GM18502 (cell line): ENCODE results near the gene APOL1.
"Not testable (repeated sequence)": the region's sequence is repeated elsewhere in the genome, so short reads cannot be mapped to it uniquely, and the experiment has no call there.

Experiments used
- ATAC-seq: cut with Tn5 transposase; IDR thresholded peaks from one replicate; pipeline ENCODE4 v1.9.1; 2021; ENCODE audit warnings: mild to moderate bottlenecking; ENCODE audit not compliant: unreplicated experiment, poor library complexity

Gene APOL1

DNA sequence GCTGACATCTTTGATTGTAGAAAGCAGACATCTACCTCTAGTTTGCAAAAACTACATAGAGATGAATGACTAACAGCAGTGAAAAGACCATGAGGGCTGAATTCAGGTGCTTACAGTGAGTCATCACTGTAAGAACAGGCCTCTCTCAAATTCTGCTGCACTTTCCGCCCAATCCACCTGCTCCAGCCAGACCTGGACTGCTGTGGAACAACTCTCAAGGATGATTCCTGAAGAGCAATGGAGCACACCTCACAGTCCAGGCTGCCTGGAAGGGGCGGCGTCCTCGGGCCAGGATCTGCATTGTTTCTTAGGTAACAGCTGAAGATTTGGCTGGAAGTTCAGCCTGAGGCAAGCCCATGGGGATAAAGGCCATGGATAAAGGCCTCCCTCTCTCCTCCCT is 28.7 kb upstream of the APOL1 start:
- no peak for ATAC-seq

DNA sequence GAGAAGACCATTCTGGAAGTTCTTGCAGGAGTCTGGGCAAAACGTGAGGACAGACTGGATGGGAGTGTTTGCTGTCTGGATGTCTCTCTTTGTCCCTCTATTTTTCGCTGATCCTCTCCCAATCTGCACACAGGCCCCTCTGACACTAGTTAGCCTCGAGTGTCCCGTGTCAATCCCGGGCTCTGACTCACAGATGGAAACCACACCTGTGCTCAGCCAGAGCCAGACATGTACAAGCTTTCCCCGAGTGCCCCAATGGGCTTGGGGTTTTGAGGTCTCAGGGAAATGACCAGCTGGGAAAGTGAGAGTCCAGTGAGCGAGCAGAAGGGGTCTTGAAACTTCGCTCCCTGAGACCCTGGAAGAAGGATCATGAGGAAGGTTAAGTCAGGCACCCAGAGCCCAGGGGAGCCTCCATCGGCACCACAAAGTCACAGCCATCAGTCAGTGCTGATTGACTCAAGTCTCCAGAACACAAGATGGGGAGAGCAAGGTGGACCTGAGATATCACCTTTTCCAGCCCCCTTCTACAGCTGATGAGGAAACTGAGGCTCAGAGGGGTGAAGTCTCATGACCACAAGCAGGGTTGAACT is 27.5 kb upstream of the APOL1 start:
- no peak for ATAC-seq

DNA sequence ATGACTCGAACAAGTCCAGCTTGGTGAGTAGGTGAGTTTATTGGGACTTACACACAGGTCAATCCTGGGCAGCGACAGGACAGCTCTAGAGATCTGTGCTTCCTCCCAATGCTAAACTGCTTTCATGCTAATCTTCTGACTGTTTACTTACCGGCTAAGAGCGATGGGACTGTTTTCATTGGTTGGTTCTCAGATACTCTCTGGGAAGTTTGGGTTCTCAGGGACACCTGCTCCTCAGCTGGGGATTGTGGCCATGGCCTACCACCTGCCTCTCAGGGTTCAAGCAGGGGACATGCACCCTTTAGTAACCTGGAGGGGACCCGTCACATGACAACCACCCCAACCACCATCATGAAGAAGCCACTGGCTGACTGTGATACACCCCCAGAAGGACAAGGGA is 26.7 kb upstream of the APOL1 start:
- ATAC-seq: no peak

DNA sequence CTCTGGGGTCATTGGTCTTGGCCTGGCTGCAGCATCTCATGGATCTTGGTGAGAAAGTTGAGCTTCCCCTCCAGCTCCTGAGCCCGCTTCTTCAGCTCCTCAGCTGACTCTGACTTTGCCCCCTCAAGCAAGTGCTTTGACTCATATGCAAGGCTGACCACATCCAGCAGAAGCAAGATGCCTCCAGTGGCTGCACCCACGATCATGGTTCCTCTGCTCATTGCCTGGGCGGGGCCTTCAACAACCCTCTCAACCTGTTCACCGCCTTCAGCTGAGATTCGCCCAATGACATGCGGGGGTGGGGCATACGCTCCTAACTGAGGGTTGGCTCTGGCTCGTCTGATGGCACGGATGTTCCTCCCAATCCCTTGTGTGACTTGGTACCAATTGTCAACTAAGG is 25.5 kb upstream of the APOL1 start:
- no peak for ATAC-seq

DNA sequence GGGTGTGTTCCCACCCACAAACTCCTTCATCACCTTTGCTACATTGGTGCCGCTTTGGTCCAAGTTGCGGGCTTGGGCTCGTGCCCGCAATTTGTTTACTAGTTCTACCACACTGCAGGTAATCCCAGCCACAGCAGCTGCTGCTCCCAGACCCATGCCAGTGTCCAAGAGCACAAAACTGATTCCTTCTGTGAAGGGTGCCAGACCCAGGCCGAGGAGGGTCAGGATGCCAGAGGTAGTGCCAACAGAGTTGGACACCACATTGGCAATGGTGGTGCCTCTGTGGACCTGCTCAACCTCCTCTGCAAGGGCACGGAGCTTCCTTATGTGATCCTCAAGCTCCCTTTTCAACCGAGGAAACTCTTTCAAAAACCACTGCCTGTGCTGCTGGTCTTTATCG is 25.1 kb upstream of the APOL1 start:
- no peak for ATAC-seq

DNA sequence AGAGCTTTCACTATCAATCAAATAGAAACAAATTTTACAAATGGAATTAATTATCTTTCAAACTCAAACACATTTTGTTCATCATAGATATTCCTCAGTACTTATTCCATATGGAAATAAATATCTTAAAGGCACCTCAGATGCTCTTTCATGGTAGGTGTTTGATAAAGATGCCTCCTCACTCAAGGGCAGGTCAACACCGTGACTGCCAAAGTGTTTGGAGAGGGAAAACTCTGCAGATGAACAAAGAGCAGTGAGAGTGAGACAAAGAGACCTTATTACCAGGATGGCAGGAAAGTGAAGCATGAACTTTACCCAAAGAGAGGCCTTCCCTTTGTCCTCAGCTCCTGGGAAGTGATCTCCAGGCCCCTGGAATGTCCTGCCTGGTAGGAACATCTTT is 24.6 kb upstream of the APOL1 start:
- not testable (repeated sequence) for ATAC-seq

DNA sequence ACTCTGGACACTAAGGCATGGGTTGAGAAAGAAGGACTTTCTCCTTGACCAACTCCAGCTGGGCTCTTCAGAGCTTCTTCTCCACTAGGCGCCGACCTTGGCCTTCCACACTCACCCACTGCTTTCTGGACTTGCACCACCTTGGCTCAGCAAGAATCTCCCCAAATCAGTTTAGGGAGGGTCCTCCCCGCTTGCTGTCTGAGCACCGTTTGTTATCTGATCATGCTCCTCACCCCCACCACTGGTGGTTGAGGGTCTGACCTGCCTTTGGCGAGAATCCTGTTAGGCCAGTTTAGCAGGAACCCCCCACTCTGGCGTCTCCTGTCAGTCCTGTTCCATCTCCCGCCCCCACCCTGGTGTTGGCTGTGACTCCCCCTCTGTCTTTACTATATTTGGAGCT is 24.0 kb upstream of the APOL1 start:
- no peak for ATAC-seq

DNA sequence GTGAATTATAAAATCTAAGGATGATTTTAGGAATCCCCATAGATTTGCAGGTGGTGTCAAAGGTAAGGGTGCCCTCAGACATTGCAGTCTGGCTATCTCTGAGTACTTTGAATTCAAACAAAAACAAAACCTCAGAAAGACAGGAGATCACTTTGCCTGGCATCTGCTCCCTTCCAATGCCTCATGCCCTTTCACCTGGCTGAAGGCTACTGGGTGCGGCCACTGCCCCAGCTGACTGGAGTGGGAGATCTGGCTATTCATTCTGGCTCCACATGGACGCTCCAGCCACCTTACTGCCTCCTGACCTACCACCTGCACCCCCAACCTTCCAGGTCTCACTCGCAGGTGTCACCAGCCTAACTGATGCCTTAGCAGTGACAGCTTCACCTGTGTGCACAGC is 23.3 kb upstream of the APOL1 start:
- not testable (repeated sequence) for ATAC-seq

DNA sequence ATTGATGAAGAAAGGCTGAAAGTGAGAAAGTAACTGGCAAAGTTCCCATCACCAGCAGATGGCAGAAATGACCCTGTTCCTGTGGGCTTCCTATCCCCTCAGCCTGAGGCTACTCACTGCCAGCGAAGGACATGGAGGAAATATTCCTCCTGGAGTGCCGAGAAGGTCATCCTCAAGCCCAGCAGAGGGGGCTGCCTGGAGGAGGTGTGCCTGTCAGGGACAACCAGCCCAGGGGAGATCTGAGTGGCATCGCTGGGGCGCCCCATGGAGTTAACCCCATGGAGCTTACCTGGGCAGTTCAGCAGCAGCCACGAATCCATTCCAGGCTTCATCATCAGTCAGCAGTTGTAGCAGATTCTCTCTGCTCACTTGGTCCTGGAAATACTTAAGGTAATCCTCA is 21.9 kb upstream of the APOL1 start:
- ATAC-seq: not testable (repeated sequence)

DNA sequence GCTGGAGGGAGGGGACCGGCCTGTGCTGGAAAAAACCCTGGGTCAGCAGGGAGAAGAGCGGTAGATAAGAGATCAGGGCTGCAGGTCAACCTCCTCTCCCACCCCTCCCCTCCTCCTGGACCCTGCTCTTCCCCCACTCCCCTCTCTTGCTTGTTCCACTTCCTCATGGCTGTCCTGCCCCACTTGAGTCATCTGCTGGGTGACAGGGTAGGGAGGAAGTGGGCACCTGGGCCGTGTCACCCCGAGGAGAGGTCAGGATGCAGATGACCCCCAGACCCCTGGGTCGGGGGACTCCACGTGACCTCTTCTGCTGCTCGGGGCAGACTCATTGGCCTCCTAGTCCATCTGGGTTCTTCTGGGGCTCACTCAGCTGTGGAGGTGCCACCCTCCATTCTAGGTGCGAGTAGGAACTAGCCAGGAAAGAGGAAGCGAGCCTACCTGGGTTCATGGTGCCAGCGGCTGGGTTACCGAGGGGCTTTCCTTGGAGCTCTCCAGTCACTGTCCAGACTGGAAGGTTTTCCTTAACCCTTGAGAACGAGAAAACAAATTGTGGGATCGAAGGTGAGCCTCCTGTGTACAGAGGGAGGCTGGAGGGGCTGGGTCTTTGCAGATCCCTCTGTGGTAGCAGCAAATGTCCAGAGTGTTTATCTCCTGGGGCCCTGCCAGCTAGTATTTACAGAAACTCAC is 20.1 kb upstream of the APOL1 start:
- ATAC-seq: no peak

DNA sequence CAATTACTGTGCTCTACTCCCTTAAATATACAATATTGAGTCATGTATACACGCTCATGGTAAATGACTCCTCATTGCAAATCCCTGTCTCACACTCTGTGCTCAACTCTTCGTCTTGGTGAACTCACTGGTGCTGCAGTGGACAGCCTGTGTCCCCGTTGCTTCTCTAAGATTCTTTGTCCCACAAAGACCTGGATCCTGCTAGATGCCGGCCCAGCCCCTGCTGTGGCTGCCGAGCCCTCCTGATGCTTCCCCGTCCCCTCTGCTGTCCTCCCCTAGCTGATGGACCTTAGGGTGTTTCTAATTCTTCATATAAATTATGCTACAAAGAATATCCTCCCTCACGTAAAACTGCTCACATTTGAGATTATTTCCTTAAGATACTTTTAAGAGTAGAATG is 19.1 kb upstream of the APOL1 start:
- ATAC-seq: no peak

DNA sequence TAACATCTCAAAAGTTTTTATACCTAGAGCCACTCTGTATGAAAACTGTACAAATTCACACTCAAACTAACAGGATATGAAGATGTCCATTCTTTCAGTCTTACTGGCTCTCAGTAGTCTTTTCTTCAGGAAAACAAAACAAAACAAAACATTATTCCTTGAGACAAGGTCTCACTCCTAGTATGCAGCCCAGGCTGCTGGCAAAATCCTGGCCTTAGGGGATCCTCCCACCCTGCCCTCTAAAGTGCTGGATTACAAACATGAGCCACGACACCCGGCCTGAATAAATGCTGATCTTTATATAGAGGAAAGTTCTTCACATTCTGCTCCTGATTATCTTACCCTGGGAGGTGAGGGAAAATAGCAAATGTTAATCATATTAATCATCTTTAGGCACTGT is 18.7 kb upstream of the APOL1 start:
- no peak for ATAC-seq

DNA sequence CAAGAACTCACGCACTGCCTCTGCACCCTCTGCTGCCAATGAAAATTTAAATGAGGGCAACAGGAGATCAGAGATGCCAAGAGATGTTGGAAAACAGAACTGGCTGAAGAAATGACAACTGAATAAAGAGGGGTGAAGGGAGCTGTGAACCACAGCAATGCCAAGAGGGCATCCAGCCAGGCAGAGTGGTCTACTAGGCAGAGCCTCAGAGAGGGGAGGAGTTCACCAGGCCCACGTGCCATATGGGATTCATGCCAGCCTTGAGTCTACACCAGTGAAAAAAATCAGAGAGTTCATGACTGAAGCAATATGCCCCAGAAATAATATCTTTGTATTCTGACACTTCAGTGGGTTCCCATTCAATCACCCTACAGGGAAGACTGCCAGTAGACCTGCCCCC is 18.0 kb upstream of the APOL1 start:
- ATAC-seq: no peak

DNA sequence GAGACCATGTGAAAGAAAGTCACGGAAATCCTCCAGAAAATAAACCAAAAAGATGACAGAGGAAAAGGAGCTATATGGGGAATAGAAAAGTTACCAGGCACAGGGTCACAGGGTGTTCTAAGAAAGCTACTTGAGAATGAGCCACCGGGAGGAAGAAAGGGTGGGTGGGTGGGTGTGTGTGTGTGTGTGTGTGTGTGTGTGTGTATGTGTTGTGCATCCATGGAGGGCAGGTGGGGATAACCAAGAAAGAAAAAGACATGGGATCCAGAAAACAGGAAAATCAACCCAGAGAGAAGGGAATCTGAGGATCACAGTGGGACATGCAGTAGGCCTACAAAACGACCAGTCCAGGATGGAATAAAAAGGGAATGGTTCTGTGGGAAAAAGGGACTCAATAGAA is 17.3 kb upstream of the APOL1 start:
- ATAC-seq: no peak

DNA sequence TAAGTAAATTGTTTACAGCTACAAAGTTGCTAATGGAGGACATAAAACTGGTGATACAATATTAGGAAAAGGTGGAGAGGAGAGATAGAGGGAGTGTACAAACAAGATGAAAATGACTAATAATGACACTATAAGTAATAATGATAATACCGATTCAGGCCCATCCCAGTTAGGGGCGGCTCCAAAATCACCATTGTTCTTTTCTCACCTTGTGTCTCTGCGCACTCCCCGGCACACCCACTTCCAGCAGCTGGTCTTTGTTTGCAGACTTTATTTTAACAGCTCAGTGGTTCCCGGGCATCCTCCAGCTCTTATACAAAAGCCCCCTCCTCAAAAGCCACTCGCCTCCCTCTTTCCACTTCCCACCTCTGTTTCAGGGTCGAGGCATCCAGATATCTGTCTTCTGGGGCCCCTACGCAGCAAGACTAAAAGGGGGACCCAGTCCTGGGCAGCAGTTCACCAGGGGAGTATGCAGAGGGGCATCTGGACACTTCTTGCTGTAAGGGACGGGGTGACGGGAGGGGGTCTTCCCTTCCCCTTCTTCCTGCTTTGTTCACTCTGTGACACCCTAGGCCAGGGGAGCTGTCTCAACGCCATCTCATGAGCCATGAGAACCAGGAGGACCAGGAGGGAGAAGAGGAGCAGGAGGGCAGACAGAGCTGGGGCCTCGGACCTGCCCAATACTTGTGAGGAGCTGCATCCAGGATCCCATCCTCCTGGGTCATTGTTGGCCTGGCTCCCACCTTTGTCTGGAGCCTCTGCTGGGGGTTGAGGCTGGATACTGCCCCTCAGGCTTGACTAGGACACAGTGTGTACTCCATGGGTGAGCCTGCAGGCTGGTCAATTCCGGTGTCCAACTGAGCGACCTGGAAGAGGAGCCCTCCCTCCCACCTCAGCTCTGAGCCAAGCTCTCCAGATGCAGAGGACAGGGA is 16.3 kb upstream of the APOL1 start:
- no peak for ATAC-seq

DNA sequence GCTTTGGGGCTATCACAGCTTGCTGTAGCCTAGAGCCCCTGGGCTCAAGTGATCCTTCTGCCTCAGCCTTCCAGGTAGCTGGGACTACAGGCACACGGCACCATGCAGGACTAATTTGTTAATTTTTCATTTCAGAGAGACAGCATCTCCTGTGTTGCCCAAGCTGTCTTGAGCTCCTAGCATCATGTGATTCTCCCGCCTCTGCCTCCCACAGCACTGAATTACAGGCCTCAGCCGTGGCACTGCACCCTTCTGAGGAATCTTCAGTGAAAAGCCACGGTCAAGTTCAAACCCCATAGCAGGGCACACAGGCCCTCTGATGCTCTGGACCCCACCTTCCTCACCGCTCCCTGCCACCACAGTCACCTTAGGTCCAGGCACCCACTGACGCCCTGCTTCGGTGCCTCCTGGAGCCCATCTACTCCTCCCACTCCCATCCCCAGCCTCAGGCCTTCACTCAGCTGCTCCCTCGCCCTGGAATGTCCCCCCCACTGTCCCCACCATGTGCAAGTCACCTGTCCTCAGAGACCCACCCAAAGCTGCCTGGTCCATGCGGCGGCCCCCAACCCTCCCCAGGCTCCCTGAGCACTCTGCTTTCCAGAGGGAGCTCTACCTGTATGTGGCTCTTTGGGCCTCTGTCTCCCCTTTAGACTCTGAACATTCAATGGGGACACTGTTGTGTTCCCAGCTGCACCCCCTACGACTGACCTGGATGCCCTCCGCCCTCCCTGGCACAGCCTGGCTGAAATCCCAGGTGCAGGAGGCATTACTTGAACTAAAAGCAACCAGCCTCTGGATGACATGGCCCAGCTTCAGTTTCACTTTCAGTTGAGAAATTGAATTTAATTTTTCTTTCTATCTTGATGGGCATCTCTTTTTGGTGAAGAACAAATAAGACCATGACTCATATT is 15.2 kb upstream of the APOL1 start:
- ATAC-seq: no peak

DNA sequence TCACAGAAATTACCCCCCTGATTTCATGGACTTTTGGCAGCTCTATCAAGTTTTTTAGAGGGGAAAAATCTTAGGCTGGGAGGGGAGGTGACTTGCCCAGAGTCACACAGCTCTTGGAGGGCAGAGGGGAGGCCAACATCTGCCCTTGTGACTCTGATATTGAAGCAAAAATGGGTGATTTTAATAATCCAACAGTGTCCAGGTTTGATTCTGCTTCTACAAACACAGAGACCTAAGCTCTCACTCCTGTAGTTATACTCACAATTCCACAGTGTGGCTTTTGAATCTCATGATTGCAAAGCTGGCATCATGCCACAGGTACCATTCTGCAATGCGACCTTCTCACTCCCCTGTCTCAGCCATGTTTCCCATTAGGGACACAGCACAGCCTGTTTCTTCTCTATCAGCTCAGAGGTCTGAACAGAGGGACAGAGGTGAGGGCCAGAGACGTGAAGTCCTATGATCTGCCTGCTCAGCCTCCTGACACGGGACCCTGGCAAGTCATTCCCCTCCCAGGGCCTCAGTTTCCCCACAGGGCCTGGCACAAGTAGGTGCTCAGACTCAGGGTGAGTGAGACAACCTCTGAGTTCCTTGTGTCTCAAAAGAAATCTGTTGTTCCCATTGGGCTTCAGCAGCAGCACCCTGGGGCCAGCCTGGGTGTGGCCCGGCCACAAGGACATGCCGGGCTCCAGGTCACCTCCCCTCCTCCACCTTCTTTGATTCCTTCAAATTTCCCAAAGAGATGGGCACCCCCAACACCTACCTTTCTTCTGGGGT is 14.4 kb upstream of the APOL1 start:
- peak; percentile 6 for ATAC-seq

DNA sequence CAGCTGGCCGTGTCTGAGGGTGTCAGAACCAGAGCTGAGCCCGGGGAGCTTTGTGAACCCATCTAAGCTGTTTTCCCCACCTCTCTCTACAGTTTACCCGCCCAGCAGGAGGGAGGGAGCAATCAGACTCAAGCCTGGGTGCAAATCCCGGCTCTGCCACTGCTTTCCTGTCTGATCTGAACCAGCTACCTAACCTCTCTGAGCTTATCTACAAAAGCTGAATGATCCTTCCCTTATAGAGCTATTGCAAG is 13.9 kb upstream of the APOL1 start:
- no peak for ATAC-seq

DNA sequence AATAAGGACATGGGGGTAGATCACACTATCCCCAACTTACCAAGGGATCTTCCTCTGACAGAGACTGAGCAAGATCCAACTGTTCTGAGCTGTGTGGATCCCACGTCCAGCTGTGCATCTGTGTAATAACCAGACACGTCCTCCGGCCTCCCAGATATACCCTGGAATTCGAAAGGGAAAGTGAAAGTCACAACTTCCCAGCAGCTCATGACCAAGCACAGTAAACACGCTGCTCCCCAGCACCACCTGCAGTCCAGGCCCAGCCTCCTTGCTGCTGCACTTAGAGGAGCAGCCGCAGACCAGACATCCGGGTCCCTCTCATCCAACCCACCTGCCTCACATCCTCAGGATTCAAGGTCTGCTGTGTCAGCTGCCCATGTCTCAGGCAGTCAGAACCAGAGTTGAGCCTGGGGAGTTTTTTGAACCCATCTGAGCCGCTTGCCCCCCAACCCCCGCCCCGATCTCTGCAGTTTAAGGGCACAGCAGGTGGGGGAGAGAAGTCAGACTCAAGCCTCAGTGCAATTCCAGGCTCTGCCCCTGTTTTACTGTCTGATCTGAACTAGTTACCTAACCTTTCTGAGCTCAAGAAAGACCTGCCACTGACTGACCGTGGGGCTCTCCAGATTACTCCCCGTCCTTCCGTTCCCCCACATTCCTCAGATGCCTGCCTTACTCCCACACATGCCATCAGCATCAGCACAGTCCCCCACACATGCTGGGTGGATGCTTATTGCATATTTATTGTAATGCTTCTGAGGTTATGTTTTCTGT is 13.3 kb upstream of the APOL1 start, which contains the start of gene APOL2:
Gene APOL2 (minus strand): TSS at position 127 of the 771 bp plus-strand sequence. CDS start 6,365 bp downstream, outside the sequence.
- peak; percentile 92 for ATAC-seq
